Measurements from ENCODE around the gene RAPGEF2. TPM values are rescaled to one million over a fixed set of nuclear protein-coding genes. Genes with fewer than 3 reads are reported as not detected.
A peak's percentile ranks its signal among the peaks of the same experiment; 100 is the strongest.

The RAPGEF2 gene
- total RNA-seq, 1 experiment from 2014 or later: 23.8 TPM

DNA sequence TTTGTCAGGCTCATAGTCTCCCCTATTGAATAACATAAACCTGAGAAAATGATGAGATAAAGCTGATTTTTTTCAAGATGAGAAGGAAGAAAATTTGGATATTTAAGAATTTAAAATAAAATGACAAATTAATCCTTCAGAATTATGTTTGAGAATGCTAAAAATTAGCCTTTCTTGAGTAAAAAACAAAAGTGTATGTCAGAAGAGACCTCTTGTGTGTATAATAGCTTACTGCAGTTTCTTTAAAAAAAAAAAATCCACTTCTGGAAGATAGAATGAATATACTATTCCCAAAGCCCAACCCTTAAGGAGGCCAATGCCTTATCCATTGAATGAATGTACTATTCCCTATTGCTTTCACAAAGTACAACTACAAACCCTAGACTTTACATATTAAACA, 281.8 kb downstream of the RAPGEF2 start:
- Mint-ChIP-seq H3K9me3 (ENCODE audit: low read depth, unreplicated experiment) (peaks cover 8% of the 10 kb centered on the region), H3K36me3 (ENCODE audit: insufficient read depth, unreplicated experiment) (no peaks in the 10 kb centered on the region), H3K4me1 (ENCODE audit: low read depth, unreplicated experiment) (no peaks in the 10 kb centered on the region), H3K27me3 (ENCODE audit: unreplicated experiment) (no peaks in the 10 kb centered on the region), H3K27ac (ENCODE audit: unreplicated experiment) (no peak overlapping the region), H3K4me3 (ENCODE audit: low read depth, unreplicated experiment) (no peak overlapping the region)
- intact Hi-C loops (cut with micrococcal nuclease; ENCODE audit: unreplicated experiment): no loop called here
- CTCF ChIA-PET: interaction anchor here (0.7 kb wide), 1 partner anchor 22 kb away, joined by 6 read pairs; no protein-coding TSS in a partner anchor
- TF ChIP-seq, protein P1, sequence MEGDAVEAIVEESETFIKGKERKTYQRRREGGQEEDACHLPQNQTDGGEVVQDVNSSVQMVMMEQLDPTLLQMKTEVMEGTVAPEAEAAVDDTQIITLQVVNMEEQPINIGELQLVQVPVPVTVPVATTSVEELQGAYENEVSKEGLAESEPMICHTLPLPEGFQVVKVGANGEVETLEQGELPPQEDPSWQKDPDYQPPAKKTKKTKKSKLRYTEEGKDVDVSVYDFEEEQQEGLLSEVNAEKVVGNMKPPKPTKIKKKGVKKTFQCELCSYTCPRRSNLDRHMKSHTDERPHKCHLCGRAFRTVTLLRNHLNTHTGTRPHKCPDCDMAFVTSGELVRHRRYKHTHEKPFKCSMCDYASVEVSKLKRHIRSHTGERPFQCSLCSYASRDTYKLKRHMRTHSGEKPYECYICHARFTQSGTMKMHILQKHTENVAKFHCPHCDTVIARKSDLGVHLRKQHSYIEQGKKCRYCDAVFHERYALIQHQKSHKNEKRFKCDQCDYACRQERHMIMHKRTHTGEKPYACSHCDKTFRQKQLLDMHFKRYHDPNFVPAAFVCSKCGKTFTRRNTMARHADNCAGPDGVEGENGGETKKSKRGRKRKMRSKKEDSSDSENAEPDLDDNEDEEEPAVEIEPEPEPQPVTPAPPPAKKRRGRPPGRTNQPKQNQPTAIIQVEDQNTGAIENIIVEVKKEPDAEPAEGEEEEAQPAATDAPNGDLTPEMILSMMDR (IDR thresholded peaks at IDR 0.05; ENCODE audit: unreplicated experiment): no peak
- no peak for DNase-seq
- no TSS peak for BruUV-seq (replicated peaks)

DNA sequence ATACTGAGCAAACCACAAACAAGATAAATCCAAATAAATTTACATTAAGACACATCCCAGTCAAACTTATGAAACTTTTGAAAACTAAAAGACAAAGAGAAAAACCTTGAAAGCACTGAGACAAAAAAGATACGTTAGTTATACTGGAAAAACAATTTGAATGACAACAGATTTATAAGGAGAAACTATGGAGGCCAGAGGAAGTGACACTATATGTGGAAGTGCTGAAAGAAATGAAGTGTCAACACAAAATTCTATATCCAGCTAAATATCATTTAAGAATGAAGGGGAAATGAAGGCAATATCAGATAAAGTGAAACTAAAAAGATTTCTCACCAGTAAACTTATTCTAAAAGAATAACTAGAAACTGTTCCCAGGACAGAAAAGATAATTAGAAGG, 283.7 kb downstream of the RAPGEF2 start:
- no TSS peak for BruUV-seq (replicated peaks)
- H3K27ac Mint-ChIP-seq (ENCODE audit: unreplicated experiment): no peak overlapping the region
- intact Hi-C loops (cut with micrococcal nuclease; ENCODE audit: unreplicated experiment): no loop called here
- no peaks in the 10 kb centered on the region for H3K4me1 Mint-ChIP-seq (ENCODE audit: low read depth, unreplicated experiment)
- peaks cover 8% of the 10 kb centered on the region for H3K9me3 Mint-ChIP-seq (ENCODE audit: low read depth, unreplicated experiment)
- H3K36me3 Mint-ChIP-seq (ENCODE audit: insufficient read depth, unreplicated experiment): no peaks in the 10 kb centered on the region
- TF ChIP-seq, protein P1 (IDR thresholded peaks at IDR 0.05; ENCODE audit: unreplicated experiment): no peak
- CTCF ChIA-PET: no interaction called here
- H3K27me3 Mint-ChIP-seq (ENCODE audit: unreplicated experiment): no peaks in the 10 kb centered on the region
- no peak for DNase-seq
- no peak overlapping the region for H3K4me3 Mint-ChIP-seq (ENCODE audit: low read depth, unreplicated experiment)

DNA sequence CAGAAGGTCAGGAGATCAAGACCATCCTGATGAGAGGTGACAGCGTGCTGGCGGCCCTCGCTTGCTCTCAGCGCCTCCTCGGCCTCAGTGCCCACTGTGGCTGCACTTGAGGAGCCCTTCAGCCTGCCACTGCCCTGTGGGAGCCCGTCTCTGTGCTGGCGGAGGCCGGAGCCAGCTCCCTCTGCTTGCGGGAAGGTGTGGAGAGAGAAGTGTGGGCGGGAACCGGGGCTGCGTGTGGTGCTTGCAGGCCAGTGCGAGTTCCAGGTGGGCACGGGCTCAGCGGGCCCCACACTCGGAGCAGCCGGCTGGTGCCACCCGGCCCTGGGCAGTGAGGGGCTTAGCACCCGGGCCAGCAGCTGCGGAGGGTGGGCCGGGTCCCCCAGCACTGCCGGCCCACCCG, 286.9 kb downstream of the RAPGEF2 start:
- Mint-ChIP-seq H3K27me3 (ENCODE audit: unreplicated experiment) (no peaks in the 10 kb centered on the region), H3K4me3 (ENCODE audit: low read depth, unreplicated experiment) (no peak overlapping the region), H3K9me3 (ENCODE audit: low read depth, unreplicated experiment) (peaks cover 10% of the 10 kb centered on the region), H3K27ac (ENCODE audit: unreplicated experiment) (no peak overlapping the region), H3K4me1 (ENCODE audit: low read depth, unreplicated experiment) (no peaks in the 10 kb centered on the region), H3K36me3 (ENCODE audit: insufficient read depth, unreplicated experiment) (no peaks in the 10 kb centered on the region)
- TF ChIP-seq, protein P1 (IDR thresholded peaks at IDR 0.05; ENCODE audit: unreplicated experiment): no peak
- BruUV-seq (replicated peaks): no TSS peak
- no peak for DNase-seq
- intact Hi-C loops (cut with micrococcal nuclease; ENCODE audit: unreplicated experiment): no loop called here
- CTCF ChIA-PET: no interaction called here

DNA sequence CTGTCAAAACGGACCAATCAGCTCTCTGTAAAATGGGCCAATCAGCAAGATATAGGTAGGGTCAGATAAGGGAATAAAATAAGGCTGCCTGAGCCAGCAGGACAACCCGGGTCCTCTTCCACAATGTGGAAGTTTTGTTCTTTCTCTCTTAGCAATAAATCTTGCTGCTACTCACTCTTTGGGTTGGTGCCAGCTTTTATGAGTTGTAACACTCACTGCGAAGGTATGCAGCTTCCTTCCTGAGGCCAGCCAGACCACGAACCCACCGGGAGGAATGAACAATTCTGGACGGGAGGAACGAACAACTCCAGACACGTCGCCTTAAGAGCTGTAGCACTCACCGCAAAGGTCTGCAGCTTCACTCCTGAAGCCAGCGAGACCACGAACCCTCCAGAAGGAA, 287.8 kb downstream of the RAPGEF2 start:
- Mint-ChIP-seq H3K27ac (ENCODE audit: unreplicated experiment) (peak overlapping the region; percentile 50), H3K27me3 (ENCODE audit: unreplicated experiment) (no peaks in the 10 kb centered on the region), H3K9me3 (ENCODE audit: low read depth, unreplicated experiment) (peaks cover 10% of the 10 kb centered on the region), H3K36me3 (ENCODE audit: insufficient read depth, unreplicated experiment) (no peaks in the 10 kb centered on the region), H3K4me3 (ENCODE audit: low read depth, unreplicated experiment) (no peak overlapping the region), H3K4me1 (ENCODE audit: low read depth, unreplicated experiment) (no peaks in the 10 kb centered on the region)
- intact Hi-C loops (cut with micrococcal nuclease; ENCODE audit: unreplicated experiment): no loop called here
- no TSS peak for BruUV-seq (replicated peaks)
- DNase-seq: peak; percentile 56
- TF ChIP-seq, protein P1 (IDR thresholded peaks at IDR 0.05; ENCODE audit: unreplicated experiment): no peak
- CTCF ChIA-PET: no interaction called here
